Heart left ventricle (tissue), 13 donors: Measurements from ENCODE around the gene AAGAB.

Experiments used
- POLR2A ChIP-seq, 2 donors: fragments of 450-650 bp; IDR thresholded peaks; one replicate each; pipeline ENCODE4 v1.6.1; 2017; ENCODE audit warnings: antibody characterized with exemption in 2 of 2, mild to moderate bottlenecking in 2 of 2, moderate library complexity in 2 of 2
- TF ChIP-seq, protein P1 (sequence below), 12 donors: fragments of 200-600 bp; sonication (generic) in 4 of 12; IDR thresholded peaks; one replicate each; pipeline versions ENCODE4 v1.5.0 to v1.8.0; 2018 to 2022; ENCODE audit warnings: antibody characterized with exemption in 12 of 12, mild to moderate bottlenecking in 5 of 12
- donor health status: ischemic (EF 13 %, LVEDD 7.1; RV severe dilation, severe dysfunction).
- donor health status: DM: no; HTN: yes; CAD: no.
- donor health status: DM: no; HTN: no; CAD: no.
- donor health status: ischemic (EF 25% LVEDD 6.9; RV normal size, moderate dysfunction).
- donor health status: ischemic (EF 25% LVEDD 5.7; RV mildly dilated, moderate dysfunction).
- donor health status: ischemic (EF 35%, LVEDD 5.7; RV mildly dilated, moderate dysfunction).
- donor health status: nonischemic (EF 11% LVEDD 7.7; RV severe dilation, severe dysfunction).
- donor health status: DM: yes; HTN: yes; CAD: no.
- donor health status: PGD.
- donor health status: ischemic (EF 29% LVEDD 5.4; RV normal size, mild dysfunction).
- donor health status: nonischemic (EF 23%, LVEDD 6.1; RV moderate dilation, normal function).

DNA sequence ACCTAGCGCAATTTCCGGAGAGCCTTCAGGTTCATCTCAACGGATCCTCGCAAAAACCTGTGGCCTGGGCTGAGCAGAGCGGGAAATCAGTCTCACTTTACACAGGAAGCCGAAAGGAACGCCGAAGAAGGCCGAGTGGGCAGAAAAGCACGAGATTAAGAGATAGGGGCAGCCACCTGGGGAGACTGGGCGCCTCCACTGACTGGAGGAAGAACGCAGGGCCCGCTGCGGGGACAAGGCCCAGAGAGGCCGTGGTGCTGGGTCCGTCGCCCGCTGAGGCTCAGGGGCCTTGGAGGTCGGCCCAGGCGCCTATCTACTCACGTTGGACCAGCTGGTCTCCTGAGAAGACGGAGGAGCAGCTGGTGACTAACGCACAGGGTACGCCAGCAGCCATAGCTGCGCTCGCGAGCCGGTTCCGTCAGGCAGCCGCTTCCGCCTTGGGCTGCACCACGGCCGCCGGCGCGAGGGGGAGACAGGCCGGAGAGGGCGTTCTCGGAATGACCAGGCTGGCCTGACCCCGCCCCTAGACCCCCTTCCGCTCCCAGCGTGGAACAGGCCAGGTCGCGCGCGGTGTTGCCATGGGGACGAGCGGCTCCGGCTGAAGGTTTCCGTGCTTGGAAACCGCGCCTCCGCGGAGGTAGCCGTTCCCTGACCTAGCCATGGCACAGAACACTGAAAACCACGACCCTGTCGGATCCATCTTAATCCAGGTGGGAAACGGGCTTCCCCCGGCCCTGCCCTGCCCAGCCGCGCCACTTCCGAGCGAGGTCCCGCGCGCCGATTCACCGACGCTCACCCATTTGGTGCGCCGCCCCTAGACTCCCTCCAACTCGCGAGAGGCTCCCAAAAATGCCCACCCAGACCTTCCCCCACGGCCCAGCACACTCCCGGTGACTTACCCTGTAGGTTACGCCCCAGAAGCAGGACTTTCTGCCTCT, at the start of gene AAGAB, which contains the start of gene IQCH:
- peak in 1 of 2 donors; percentile 76 for TF ChIP-seq POLR2A (IDR thresholded peaks at IDR 0.05)
- TF ChIP-seq, protein P1, sequence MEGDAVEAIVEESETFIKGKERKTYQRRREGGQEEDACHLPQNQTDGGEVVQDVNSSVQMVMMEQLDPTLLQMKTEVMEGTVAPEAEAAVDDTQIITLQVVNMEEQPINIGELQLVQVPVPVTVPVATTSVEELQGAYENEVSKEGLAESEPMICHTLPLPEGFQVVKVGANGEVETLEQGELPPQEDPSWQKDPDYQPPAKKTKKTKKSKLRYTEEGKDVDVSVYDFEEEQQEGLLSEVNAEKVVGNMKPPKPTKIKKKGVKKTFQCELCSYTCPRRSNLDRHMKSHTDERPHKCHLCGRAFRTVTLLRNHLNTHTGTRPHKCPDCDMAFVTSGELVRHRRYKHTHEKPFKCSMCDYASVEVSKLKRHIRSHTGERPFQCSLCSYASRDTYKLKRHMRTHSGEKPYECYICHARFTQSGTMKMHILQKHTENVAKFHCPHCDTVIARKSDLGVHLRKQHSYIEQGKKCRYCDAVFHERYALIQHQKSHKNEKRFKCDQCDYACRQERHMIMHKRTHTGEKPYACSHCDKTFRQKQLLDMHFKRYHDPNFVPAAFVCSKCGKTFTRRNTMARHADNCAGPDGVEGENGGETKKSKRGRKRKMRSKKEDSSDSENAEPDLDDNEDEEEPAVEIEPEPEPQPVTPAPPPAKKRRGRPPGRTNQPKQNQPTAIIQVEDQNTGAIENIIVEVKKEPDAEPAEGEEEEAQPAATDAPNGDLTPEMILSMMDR (IDR thresholded peaks at IDR 0.05): peak in 3 of 12 donors; percentile 13 to 22 (median 22)
